Fibroblast of pulmonary artery (primary cell): ENCODE data around the gene ATXN7L2.
"Not testable (repeated sequence)": the region's sequence is repeated elsewhere in the genome, so short reads cannot be mapped to it uniquely, and the experiment has no call there.

ENCODE experiments used
- DNase-seq: peaks from one replicate; pipeline ENCODE4 v3.0.0-alpha.2; 2010; ENCODE audit warnings: low read depth
- H3K4me3 ChIP-seq: replicated peaks from 2 replicates; pipeline ENCODE4 v1.5.1; 2011; ENCODE audit warnings: low read depth, mild to moderate bottlenecking, control low read depth, low read length, moderate library complexity
- TF ChIP-seq, protein P1 (sequence below): IDR thresholded peaks from 2 replicates; pipeline ENCODE4 v1.5.1; 2011; ENCODE audit warnings: mild to moderate bottlenecking, control low read depth, low read length, inconsistent platforms; ENCODE audit errors: missing control alignments

Gene ATXN7L2

DNA sequence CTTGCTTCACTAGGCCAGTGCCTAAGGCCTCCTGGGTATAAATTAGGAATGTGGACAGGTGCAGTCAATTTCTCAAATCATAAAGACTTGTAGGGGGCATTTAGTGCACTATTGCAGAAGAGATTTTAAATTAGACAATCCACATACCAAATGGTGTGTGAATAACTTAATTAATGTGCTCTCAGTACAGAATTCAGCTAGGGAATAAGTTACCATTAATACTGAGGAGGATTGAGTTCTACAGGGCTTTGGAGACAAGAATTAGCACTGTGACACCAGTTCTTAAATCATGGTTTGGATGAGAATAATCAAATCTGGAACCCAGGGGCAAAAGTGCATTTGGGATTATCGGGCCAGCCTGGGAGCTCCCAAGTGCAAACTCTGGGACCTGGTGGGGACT is 15.6 kb upstream of the ATXN7L2 start:
- TF ChIP-seq, protein P1, sequence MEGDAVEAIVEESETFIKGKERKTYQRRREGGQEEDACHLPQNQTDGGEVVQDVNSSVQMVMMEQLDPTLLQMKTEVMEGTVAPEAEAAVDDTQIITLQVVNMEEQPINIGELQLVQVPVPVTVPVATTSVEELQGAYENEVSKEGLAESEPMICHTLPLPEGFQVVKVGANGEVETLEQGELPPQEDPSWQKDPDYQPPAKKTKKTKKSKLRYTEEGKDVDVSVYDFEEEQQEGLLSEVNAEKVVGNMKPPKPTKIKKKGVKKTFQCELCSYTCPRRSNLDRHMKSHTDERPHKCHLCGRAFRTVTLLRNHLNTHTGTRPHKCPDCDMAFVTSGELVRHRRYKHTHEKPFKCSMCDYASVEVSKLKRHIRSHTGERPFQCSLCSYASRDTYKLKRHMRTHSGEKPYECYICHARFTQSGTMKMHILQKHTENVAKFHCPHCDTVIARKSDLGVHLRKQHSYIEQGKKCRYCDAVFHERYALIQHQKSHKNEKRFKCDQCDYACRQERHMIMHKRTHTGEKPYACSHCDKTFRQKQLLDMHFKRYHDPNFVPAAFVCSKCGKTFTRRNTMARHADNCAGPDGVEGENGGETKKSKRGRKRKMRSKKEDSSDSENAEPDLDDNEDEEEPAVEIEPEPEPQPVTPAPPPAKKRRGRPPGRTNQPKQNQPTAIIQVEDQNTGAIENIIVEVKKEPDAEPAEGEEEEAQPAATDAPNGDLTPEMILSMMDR = no peak
- DNase-seq = no peak
- H3K4me3 ChIP-seq = no peak overlapping the region

GRCh38 chr1:109468903-109469302 is 14.8 kb upstream of the ATXN7L2 start:
- TF ChIP-seq, protein P1 = no peak
- DNase-seq = no peak

DNA sequence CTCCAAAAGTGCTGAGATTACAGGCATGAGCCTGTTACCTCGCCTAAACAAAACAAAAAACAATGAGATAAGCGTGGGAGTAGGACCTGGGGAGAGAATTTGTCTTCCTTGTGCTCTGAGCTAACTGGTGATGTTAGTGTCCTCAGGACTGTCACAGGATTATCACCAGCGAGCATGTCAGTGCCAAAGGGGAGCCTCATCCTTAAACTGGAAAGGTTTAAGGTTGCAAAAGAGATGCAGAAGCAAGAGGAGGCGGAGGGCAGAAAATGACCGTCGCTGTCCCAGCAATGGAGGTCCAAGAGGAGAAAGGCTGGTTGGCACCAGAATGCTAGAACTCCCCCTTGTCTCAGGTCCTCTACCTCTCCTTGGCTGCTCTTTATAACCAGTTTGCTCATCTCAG is 13.5 kb upstream of the ATXN7L2 start:
- H3K4me3 ChIP-seq = no peak overlapping the region
- TF ChIP-seq, protein P1 = no peak
- DNase-seq = no peak

More at GRCh38 chr1:109468903-109469302, 14.8 kb upstream of the ATXN7L2 start:
- H3K4me3 ChIP-seq = no peak overlapping the region

DNA sequence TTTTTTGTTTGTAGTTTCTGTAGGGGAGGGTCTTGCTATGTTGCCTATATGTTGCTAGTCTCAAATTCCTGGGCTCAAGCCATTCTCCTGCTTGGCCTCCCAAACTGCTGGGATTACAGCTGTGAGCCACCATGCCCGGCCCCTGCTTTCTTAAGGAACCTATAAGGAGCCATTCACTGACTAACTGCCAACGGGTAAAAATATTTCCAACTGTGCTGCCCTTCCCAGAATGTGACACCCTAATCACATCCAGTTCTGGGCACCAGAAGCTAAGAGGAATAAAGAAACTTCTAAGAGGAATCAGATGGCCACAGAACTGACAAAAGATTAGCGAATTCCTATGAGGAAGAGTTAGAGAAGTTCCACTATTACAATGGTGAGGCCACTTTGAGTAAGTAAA is 10.9 kb upstream of the ATXN7L2 start:
- no peak overlapping the region for H3K4me3 ChIP-seq

DNA sequence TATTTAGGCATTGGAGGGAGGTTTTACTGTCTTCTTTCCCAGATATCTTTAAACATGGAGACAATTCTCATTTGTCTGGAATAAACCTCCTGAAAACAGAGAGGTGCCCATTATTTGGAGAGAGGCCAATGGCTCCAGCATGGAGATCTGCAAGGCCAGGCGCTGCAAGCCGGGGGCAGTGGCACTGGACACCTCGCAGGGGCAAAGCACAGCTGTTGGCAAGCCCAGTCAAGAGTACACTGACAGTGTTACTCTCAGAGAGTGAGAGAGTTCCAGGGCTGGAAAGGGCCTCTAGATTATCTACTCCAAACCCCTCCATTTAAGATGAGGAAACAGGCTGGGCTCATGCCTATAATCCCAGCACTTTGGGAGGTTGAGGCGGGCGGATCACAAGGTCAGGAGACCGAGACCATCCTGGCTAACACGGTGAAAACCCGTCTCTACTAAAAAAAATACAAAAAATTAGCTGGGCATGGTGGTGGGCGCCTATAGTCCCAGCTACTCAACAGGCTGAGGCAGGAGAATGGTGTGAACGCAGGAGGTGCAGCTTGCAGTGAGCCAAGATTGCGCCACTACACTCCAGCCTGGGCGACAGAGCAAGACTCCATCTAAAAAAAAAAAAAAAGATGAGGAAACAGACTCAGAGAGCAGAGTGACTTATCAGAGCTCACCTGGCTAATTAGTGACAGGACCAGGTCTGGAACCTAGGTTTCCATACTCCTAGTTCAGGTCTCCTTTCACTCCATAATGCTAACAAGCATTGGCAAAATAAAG is 10.2 kb upstream of the ATXN7L2 start:
- not testable (repeated sequence) for H3K4me3 ChIP-seq, DNase-seq

More for the DNA sequence above, 10.9 kb upstream of the ATXN7L2 start:
- TF ChIP-seq, protein P1 = no peak
- no peak for DNase-seq

DNA sequence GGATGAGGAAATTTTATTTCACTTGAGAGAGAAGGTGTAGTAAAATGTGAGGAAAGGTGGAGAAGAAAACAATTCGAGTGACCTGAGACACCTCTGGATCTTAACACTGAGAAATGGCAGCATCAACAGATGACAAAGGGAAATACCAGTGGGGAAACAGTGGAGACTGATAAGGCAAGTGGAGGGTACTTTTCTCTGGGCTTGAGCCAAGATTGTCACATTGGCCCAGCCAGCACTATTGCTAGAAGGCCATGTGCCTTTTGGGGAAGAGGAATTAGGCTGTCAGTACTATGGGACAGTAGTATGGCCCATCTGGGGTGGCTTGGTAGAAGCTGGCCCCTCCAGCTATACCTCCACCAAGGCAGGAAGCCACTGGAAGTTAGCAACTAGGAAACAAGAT is 9.0 kb upstream of the ATXN7L2 start:
- TF ChIP-seq, protein P1 = no peak

GRCh38 chr1:109475261-109475660 is 8.4 kb upstream of the ATXN7L2 start:
- no peak for DNase-seq
- TF ChIP-seq, protein P1 = no peak
- H3K4me3 ChIP-seq = no peak overlapping the region

More for the DNA sequence above, 9.0 kb upstream of the ATXN7L2 start:
- DNase-seq = no peak
- H3K4me3 ChIP-seq = no peak overlapping the region
